Stimulated activated CD8-positive, alpha-beta memory T cell treated with anti-CD3 and anti-CD28 coated beads, Interleukin-4, amount 100 ng/mL, for 24 hours (primary cell): ENCODE data around the gene UBB.
"Not testable (repeated sequence)": the region's sequence is repeated elsewhere in the genome, so short reads cannot be mapped to it uniquely, and the experiment has no call there.

ENCODE experiments used
- DNase-seq: peaks from one replicate; pipeline ENCODE4 v3.0.0-alpha.2; 2020; ENCODE audit warnings: low read depth

UBB gene

GRCh38 chr17:16377941-16378341, 3.0 kb upstream of the UBB start:
- no peak for DNase-seq

DNA sequence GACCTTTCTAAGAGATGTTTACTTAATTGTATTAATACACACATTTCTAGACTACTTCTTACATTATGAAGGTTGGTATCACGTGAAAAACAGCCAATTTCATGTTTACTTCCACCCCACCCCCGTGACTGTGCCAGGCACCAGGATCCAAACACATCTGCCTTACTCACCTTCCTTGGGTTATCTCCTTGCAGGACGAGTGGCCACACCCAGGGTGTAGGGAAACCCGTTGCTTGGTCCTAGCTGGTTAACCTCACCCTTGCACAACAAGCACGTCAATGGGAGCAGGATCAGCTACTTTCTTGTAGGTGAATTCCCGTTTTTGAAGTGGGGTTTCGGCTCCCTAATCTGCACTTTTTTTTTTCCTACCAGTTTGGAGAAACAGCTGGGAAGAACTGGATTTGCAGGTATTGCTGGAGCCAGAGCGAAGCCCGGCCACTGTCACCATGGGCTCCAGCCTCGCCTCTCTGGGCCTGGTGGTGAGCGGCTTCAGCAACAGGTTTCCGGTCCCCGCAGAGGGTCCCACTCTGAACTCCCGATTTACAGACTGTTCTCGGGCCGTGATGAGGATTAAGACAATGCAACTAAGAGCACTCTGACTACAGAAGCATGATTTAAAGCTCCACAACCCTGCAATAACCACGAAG, 2.1 kb upstream of the UBB start:
- no peak for DNase-seq

DNA sequence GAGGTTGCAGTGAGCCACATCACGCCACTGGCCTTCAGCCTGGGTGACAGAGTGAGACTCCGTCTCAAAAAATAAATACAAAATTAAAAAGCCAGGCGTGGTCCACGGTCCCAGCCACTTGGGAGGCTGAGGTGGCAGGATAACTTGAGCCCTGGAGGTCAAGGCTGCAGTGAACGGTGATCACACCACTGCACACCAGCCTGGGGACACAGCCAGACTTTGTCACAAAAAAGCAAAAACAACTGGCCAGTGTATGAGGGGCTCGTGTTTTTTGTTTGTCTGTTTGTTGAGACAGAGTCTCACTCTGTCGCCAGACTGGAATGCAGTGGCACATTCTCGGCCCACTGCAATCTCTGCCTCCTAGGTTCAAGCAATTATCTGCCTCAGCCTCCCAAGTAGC, 1.2 kb upstream of the UBB start:
- no peak for DNase-seq

- no peak for DNase-seq
Observed at GRCh38 chr17:16381496-16381820, 567 bp downstream of the UBB start.

GRCh38 chr17:16383216-16383615, 2.3 kb downstream of the UBB start:
- no peak for DNase-seq

DNA sequence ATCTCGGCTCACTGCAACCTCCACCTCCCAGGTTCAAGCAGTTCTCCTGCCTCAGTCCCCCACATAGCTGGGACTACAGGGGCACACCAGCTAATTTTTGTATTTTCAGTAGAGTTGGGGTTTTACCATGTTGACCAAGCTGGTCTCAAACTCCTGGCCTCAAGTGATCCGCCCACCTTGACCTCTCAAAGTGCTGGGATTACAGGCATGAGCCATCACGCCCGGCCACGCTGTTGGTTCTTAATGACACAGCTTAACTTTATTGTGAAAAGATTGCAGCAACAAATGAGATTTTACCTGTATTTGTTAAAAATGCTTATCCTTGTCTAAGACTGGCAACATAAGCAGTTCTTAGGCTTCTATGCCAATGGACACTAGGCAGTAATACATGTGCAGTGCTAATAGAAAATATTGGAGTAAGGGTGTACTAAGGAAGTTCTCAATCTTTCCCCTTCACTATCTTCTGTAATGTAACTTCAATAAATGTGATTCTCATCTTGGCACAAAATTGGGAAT, 2.9 kb downstream of the UBB start:
- DNase-seq: no peak

DNA sequence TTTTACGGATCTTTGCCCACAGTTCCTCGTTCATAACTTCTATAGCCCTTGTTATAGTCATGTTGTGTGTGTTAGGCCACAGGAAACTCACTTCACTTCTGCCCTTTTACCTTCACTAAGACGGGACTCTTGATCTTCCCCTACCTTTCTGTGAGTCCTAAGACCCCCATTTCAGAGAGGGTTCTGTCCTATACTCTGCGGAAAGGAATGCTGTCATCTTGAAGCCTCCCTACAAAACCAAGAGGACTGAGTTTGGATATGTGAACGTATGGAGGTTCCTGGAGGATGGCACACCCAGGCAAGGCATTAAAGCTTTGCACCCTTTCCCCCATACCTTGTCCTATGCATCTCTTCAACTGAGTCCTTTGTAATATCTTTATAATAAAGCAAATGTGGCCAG, 3.7 kb downstream of the UBB start:
- no peak for DNase-seq

- DNase-seq: not testable (repeated sequence)
Observed at GRCh38 chr17:16386126-16386507, 5.2 kb downstream of the UBB start.

GRCh38 chr17:16391451-16391850, 10.6 kb downstream of the UBB start:
- DNase-seq: no peak

- not testable (repeated sequence) for DNase-seq
Observed at GRCh38 chr17:16392491-16392890, 11.6 kb downstream of the UBB start.

- not testable (repeated sequence) for DNase-seq
Observed at GRCh38 chr17:16395887-16396286, 15.0 kb downstream of the UBB start.

DNA sequence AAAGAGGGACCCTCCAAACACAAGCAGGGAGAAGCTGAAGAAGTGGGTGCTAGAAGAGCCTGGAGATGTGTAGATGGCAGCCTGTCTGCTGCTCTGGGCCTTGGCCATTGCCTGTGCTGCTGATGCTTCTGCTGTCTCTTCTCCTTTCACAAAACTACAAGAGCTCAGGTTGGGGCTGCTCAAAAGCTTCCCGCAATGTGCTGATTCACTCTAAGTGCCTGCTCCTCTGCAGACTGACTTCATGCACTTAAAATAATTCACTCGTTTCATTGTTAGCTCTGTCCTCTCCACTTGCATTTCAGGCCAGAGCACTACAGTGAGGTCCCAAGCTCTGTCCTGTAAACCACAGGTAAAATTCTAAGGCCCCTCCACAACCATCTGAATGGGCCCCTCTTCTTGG, 15.8 kb downstream of the UBB start:
- DNase-seq: not testable (repeated sequence)

- DNase-seq: no peak
Observed at GRCh38 chr17:16398270-16399267, 17.7 kb downstream of the UBB start.

DNA sequence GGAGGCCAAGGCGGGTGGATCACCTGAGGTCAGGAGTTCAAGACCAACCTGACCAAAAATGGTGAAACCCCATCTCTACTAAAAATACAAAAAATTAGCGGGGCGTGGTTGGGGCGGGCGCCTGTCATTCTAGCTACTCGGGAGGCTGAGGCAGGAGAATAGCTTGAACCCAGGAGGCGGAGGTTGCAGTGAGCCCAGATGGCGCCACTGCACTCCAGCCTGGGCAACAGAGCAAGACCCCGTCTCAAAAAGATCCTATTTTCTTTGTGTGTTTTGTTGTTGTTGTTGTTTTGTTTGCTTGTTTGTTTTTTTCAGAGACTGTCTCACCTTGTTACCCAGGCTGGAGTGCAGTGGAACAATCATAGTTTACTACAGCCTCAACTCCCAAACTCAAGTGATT, 23.0 kb downstream of the UBB start:
- DNase-seq: not testable (repeated sequence)

GRCh38 chr17:16406742-16407674, 26.1 kb downstream of the UBB start:
- DNase-seq: no peak

DNA sequence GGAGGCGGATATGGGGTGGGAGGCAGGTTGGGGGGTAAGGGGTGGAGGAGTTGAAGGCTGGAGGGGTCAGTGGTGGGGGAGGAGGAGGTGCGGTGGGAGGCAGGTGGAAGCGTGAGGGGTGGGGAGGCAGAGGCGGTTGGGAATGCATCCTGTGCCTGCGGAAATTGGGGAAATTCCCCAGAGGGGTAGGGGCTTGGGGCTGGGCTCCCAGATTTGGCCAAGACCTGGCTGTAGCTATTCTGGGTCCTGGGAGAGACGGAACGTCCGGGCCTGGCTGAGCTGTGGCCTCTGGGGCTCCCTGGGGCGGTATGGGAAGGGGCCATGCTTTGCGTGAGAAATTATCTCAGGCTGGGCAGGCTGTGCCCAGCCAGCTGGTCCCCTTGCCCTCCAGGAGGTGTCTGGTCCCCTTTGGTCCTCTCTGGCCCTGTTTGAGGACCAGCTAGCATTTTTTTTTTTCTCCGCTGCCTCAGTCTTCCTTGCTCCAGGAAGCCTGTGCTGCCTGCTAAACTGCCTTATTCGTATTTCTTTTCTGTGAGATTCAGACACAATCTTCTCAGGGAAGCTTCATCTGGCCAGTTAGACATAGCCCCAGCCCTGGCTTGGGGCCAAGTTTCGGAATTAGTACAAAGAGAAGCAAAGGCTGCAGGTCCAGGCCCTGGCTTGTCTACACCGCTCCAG, 27.2 kb downstream of the UBB start:
- DNase-seq: no peak

DNA sequence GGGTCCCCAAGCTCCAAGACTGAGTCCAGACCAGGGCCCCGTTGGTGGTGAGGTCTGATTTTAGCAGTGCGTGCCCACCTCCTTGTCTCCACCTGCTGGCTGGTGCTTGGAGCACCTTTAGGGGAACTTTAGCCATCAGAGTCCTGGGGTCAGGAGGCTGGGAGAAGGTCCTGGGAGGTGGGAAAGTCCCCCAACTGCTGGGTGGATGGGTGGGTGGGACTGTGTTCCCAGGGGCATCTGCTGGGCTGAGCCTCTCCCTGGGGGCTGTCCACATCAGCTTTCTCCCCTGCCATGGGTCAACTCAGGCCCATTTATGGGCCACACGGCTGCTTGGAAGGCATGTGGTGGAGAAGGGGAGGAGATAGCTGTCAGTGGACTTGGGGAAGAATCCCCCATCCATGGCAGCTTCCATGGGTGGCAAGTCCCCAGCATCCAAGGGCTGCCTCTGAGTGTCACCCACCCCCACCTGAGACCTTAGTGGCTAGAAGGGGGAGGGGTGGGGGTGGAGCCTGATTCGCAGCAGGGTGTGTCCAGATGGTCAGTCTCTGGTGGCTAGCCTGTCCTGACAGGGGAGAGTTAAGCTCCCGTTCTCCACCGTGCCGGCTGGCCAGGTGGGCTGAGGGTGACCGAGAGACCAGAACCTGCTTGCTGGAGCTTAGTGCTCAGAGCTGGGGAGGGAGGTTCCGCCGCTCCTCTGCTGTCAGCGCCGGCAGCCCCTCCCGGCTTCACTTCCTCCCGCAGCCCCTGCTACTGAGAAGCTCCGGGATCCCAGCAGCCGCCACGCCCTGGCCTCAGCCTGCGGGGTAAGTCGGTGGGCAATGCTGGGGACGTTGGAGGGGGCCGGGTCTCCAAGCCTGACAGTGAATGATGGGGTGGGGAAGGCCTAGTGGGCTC, 34.4 kb downstream of the UBB start, which contains the start of gene TRPV2:
TSS of gene TRPV2 (plus strand) at position 541 of the 894 bp plus-strand sequence. CDS start 2,098 bp downstream, outside the sequence.
- peak; percentile 22 for DNase-seq

DNA sequence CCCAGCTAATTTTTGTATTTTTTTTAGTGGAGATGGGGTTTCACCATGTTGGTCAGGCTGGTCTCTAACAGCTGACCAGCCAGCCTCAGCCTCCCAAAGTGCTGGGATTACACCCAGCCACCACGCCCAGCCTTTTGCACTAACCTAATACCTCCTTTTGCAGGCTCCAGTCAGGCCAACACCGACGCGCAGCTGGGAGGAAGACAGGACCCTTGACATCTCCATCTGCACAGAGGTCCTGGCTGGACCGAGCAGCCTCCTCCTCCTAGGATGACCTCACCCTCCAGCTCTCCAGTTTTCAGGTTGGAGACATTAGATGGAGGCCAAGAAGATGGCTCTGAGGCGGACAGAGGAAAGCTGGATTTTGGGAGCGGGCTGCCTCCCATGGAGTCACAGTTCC, 36.5 kb downstream of the UBB start:
- DNase-seq: no peak

DNA sequence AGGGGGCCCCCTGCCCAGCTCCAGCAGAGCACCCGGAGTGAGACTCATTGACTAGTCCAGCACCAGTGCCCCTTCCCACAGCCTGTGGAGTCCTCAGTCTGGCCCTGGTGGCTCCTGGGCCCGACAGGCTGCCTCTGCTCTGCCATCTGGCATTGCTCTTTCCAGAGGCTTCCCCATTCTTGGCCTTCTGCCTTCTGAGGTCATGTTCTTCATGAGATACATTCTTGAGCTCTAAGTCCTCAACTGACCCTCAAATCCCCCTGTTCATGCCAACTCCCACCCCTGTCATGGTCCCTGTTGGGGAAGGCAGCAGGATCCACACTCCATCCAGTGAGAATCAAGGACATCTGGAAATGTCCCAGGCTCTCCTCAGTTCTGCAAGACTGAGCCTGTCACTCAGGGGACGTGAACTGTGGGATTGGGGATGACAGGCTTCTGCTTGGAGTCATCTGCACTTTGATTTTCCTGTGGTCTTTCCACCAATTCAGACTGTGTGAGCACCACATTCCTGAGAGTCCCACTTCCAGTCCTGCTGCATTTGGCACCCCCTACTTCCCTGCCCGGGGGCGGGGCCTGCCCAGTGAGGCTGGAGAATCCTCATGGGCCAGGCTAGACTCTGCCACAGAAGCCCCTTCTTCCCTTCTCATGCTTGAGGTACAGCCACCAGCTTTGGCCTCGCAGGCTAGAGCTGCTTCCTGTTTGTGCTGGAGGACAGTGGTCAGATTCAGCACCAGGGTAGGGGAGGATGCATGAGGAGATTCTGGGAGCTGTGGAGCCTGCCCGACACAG, 37.2 kb downstream of the UBB start:
- no peak for DNase-seq

DNA sequence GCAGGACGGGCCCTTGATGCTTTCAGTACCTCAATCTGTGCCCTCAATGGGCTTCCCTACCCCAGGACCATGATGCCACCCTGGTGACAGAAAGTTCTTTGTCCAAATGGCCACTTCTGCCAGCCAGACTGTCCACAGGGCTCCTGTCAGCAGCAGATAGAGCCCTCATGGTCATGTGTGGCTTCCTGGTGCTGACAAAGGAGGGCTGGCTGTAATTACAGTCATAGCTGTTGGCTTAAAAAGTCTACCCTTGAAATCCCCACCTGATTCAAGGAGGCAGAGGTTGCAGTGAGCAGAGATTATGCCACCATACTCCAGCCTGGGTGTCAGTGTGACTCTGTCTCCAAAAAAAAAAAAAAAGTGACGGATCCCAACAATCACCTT, 37.8 kb downstream of the UBB start:
- no peak for DNase-seq
